ENCODE data around the gene PRRG1. TPM values are rescaled to one million over a fixed set of nuclear protein-coding genes. Genes with fewer than 3 reads are reported as not detected.
"Not testable (repeated sequence)": the region's sequence is repeated elsewhere in the genome, so short reads cannot be mapped to it uniquely, and the experiment has no call there.

The PRRG1 gene
- total RNA-seq, 1 experiment from 2014 or later: 23.4 TPM

GRCh38 chrX:37462346-37462745 is 113.2 kb downstream of the PRRG1 start:
- no peak for DNase-seq (ENCODE audit: low read depth in 1 of 2, low spot score in 2 of 2)
- Histone ChIP-seq H3K27me3 (replicated peaks) (no peaks in the 10 kb centered on the region), H3K27ac (no peak overlapping the region), H3K4me1 (replicated peaks) (no peaks in the 10 kb centered on the region), H3K36me3 (no peaks in the 10 kb centered on the region), H3K4me3 (no peak overlapping the region), H3K9me3 (replicated peaks) (no peaks in the 10 kb centered on the region)

DNA sequence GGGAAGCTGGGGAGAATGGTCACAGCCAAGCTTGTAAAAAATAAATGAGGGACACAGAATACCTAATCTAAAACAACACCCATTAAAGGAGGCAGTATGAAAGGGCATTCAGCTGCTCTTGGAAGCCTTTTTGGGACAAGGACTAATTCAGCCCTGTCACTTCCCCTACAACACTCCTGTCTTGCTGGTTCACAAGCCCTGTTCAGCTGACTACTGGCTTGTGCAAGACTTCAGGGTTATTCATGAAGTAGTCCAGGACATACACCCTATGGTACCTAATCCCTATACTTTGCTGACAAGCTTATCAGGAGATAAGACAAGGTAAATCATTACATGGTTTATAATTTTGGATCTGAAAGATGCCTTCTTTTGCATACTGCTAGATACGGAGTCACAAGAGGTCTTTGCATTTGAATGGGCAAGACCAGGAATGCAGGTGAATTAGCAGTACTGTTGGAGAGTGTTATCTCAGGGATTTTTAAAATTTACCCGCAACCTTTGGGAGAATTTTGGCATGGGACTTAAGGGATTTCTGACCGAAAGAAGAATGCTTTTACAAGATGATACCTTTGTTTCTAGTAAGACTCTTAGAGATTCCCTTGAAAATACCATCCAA is 119.1 kb downstream of the PRRG1 start:
- Histone ChIP-seq H3K4me1 (replicated peaks) (no peaks in the 10 kb centered on the region), H3K27ac (no peak overlapping the region), H3K4me3 (no peak overlapping the region), H3K36me3 (no peaks in the 10 kb centered on the region), H3K27me3 (replicated peaks) (no peaks in the 10 kb centered on the region), H3K9me3 (replicated peaks) (no peaks in the 10 kb centered on the region)
- DNase-seq (ENCODE audit: low read depth in 1 of 2, low spot score in 2 of 2): no peak

DNA sequence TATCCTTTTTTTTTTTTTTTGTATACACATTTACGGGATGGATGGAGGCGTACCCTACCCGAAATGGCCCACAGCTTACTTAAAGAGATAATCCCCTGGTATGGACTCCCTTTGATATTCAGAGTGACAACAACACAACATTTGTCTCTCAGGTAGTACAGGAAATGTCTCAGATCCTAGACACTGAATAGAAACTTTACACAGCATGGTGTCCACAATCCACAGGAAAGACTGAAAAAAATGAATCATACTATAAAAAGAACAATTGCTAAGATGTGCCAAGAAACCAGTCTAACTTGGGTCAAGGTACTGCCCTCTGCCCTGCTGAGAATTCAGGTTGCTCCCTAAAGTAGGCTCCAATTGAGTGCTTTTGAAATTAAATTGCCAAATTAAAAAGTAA is 121.5 kb downstream of the PRRG1 start:
- Histone ChIP-seq H3K27ac (no peak overlapping the region), H3K27me3 (replicated peaks) (no peaks in the 10 kb centered on the region)
- DNase-seq (ENCODE audit: low read depth in 1 of 2, low spot score in 2 of 2): no peak

DNA sequence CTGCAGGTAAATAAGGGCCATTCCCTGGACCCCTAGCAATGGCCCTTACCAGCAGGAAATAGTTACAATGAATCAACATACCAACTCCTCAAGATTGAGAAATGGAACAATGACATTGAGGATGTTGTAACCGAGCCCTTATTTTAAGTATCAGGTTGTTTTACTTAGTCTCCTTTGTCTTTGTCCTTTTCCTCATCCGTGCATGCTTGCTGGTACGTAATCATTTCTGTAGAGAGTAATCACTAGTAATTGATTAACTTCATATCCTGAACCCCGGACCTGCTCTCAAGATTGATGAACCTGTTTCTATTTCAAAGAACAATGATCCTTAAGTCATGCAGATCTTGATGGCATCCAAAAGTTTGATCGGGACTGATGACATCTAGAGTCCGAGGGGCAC is 123.7 kb downstream of the PRRG1 start:
- H3K9me3 ChIP-seq (replicated peaks): no peaks in the 10 kb centered on the region
- no peaks in the 10 kb centered on the region for H3K36me3 ChIP-seq
- no peak for DNase-seq (ENCODE audit: low read depth in 1 of 2, low spot score in 2 of 2)
- no peak overlapping the region for H3K4me3 ChIP-seq
- no peaks in the 10 kb centered on the region for H3K27me3 ChIP-seq (replicated peaks)
- H3K4me1 ChIP-seq (replicated peaks): no peaks in the 10 kb centered on the region
- no peak overlapping the region for H3K27ac ChIP-seq

More for the DNA sequence above, 121.5 kb downstream of the PRRG1 start:
- Histone ChIP-seq H3K36me3 (no peaks in the 10 kb centered on the region), H3K4me1 (replicated peaks) (no peaks in the 10 kb centered on the region), H3K4me3 (no peak overlapping the region), H3K9me3 (replicated peaks) (no peaks in the 10 kb centered on the region)

- no peak for DNase-seq (ENCODE audit: low read depth in 1 of 2, low spot score in 2 of 2)
- H3K27ac ChIP-seq: no peak overlapping the region
- H3K27me3 ChIP-seq (replicated peaks): no peaks in the 10 kb centered on the region
- no peaks in the 10 kb centered on the region for H3K9me3 ChIP-seq (replicated peaks)
- H3K36me3 ChIP-seq: no peaks in the 10 kb centered on the region
- H3K4me1 ChIP-seq (replicated peaks): no peaks in the 10 kb centered on the region
- no peak overlapping the region for H3K4me3 ChIP-seq
Observed at GRCh38 chrX:37474478-37474877, 125.3 kb downstream of the PRRG1 start.

DNA sequence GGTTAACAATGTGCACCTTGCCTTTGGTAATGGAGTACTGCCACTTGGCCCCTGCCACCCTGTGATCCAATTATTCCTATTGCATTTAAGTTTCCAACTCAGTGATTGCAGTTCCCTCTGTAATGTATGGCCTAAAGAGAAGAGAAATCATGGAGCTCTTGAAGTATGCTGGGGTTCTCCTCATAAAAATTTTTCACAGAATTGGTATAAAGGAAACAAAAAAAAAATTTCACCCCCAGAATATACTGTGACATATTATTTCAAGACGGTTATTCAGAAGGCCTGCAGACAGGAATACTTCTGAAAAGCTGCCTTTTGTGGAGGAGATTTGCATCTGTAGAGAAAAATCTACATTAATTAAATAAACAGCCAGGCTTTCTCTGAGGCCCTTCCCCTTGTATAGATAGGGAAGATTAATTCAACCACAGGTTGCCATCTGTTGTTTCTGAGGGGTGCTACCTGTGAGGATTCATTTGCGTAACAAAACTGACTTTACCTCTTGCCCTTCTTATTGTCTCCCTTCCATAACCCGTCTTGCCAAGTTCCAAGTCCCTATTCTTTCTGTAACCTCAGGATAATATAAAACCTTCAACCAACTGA is 127.5 kb downstream of the PRRG1 start:
- no peak for DNase-seq (ENCODE audit: low read depth in 1 of 2, low spot score in 2 of 2)
- H3K4me1 ChIP-seq (replicated peaks): no peaks in the 10 kb centered on the region

DNA sequence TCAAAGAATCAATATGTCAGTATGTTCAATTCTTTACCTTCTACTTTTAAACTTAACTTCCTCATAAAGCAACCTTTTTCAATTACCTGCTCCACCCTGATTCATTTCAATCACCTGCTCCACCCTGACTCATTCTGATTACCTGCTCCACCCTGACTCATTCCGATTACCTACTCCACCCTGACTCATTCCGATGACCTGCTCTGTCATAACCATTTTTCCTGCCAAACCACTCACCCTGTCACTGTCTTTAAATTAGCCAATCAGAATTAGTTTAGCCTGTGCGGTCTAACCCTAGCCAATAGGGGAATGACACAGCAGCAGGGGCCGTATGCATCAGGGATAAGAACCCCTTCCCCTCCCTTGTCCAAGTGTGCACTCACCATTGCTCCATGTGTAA is 135.2 kb downstream of the PRRG1 start:
- H3K27me3 ChIP-seq (replicated peaks); H3K36me3 ChIP-seq; H3K4me1 ChIP-seq (replicated peaks); H3K27ac ChIP-seq; H3K9me3 ChIP-seq (replicated peaks); H3K4me3 ChIP-seq; DNase-seq (ENCODE audit: low read depth in 1 of 2, low spot score in 2 of 2): not testable (repeated sequence)

More for the DNA sequence above, 127.5 kb downstream of the PRRG1 start:
- Histone ChIP-seq H3K27me3 (replicated peaks) (no peaks in the 10 kb centered on the region), H3K27ac (no peak overlapping the region), H3K4me3 (no peak overlapping the region), H3K36me3 (no peaks in the 10 kb centered on the region), H3K9me3 (replicated peaks) (no peaks in the 10 kb centered on the region)

- no peak overlapping the region for H3K4me3 ChIP-seq
- H3K27ac ChIP-seq: no peak overlapping the region
- no peaks in the 10 kb centered on the region for H3K36me3 ChIP-seq
- H3K4me1 ChIP-seq (replicated peaks): no peaks in the 10 kb centered on the region
- DNase-seq (ENCODE audit: low read depth in 1 of 2, low spot score in 2 of 2): no peak
- no peaks in the 10 kb centered on the region for H3K9me3 ChIP-seq (replicated peaks)
- no peaks in the 10 kb centered on the region for H3K27me3 ChIP-seq (replicated peaks)
Observed at GRCh38 chrX:37485429-37485828, 136.3 kb downstream of the PRRG1 start.

DNA sequence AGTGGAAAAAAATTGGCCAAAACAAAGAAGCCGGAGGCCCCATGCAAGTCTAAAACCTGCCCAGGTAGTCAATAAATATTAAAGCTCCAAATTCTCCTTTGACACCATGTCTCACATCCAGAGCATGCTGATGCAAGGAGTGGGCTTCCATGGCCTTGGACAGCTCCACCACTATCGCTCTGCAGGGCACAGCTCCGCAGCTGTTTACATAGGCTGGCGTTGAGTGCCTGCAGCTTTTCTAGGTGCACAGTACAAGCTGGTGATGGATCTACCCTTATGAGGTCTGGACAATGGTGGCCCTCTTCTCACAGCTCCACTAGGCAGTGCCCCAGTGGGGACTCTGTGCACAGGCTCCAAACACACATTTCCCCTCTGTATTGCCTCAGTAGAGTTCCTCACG is 138.1 kb downstream of the PRRG1 start:
- no peak overlapping the region for H3K27ac ChIP-seq
- no peaks in the 10 kb centered on the region for H3K4me1 ChIP-seq (replicated peaks)
- H3K9me3 ChIP-seq (replicated peaks): no peaks in the 10 kb centered on the region
- H3K36me3 ChIP-seq: no peaks in the 10 kb centered on the region
- no peak for DNase-seq (ENCODE audit: low read depth in 1 of 2, low spot score in 2 of 2)
- H3K27me3 ChIP-seq (replicated peaks): no peaks in the 10 kb centered on the region
- H3K4me3 ChIP-seq: no peak overlapping the region

- Histone ChIP-seq H3K4me3 (no peak overlapping the region), H3K36me3 (no peaks in the 10 kb centered on the region), H3K4me1 (replicated peaks) (no peaks in the 10 kb centered on the region), H3K27ac (no peak overlapping the region), H3K27me3 (replicated peaks) (no peaks in the 10 kb centered on the region), H3K9me3 (replicated peaks) (no peaks in the 10 kb centered on the region)
- no peak for DNase-seq (ENCODE audit: low read depth in 1 of 2, low spot score in 2 of 2)
Observed at GRCh38 chrX:37488323-37488722, 139.2 kb downstream of the PRRG1 start.

GRCh38 chrX:37491686-37492085 is 142.5 kb downstream of the PRRG1 start:
- Histone ChIP-seq H3K4me3 (no peak overlapping the region), H3K27ac (no peak overlapping the region), H3K9me3 (replicated peaks) (no peaks in the 10 kb centered on the region), H3K27me3 (replicated peaks) (no peaks in the 10 kb centered on the region), H3K4me1 (replicated peaks) (no peaks in the 10 kb centered on the region), H3K36me3 (no peaks in the 10 kb centered on the region)
- no peak for DNase-seq (ENCODE audit: low read depth in 1 of 2, low spot score in 2 of 2)

GRCh38 chrX:37495760-37496159 is 146.6 kb downstream of the PRRG1 start:
- H3K27me3 ChIP-seq (replicated peaks); H3K4me3 ChIP-seq; DNase-seq (ENCODE audit: low read depth in 1 of 2, low spot score in 2 of 2); H3K4me1 ChIP-seq (replicated peaks); H3K36me3 ChIP-seq; H3K27ac ChIP-seq; H3K9me3 ChIP-seq (replicated peaks): not testable (repeated sequence)

- H3K4me3 ChIP-seq; H3K36me3 ChIP-seq; DNase-seq (ENCODE audit: low read depth in 1 of 2, low spot score in 2 of 2); H3K27ac ChIP-seq; H3K27me3 ChIP-seq (replicated peaks); H3K4me1 ChIP-seq (replicated peaks); H3K9me3 ChIP-seq (replicated peaks): not testable (repeated sequence)
Observed at GRCh38 chrX:37497126-37497525, 148.0 kb downstream of the PRRG1 start.

DNA sequence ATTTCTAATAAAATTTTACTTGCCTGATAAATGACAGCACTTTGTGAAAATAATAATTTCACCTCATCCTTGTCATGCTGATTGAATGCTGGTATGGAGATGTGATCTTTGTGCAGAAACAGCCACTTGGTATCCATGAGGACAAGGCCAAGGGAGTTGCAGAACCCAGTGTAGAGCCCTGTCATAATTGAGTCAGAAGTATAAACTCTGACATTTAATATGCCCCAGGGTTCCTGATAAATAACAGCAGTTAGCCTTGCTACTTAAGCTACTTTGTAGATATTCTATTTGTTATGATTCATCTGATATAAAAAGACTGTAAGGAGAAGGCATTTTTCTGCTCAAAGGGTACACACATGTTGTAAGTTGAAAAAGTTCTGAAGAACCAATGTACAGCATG is 149.2 kb downstream of the PRRG1 start:
- H3K9me3 ChIP-seq (replicated peaks); DNase-seq (ENCODE audit: low read depth in 1 of 2, low spot score in 2 of 2); H3K4me1 ChIP-seq (replicated peaks); H3K27me3 ChIP-seq (replicated peaks); H3K4me3 ChIP-seq; H3K36me3 ChIP-seq; H3K27ac ChIP-seq: not testable (repeated sequence)

DNA sequence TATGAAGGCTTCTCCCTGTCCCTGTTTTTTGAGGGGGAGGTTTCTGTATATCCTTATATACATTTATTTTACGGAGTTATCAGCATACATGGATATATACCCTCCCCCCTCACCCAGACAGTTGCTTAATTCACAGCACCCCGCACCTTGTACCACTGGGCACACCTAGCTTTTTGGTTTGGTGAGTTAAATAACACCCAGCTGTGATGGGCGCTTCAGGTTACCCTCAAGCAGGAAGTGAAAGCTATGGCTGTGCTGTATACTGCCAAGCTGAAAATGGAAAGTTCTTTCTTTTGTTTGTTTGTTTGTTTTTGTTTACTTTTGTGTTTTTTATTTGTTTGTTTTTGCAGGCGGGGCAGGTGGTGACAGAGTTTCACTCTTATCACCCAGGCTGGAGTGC is 150.5 kb downstream of the PRRG1 start:
- H3K4me1 ChIP-seq (replicated peaks): not testable (repeated sequence)

More for the DNA sequence above, 150.5 kb downstream of the PRRG1 start:
- DNase-seq (ENCODE audit: low read depth in 1 of 2, low spot score in 2 of 2); H3K27me3 ChIP-seq (replicated peaks); H3K36me3 ChIP-seq; H3K4me3 ChIP-seq; H3K27ac ChIP-seq; H3K9me3 ChIP-seq (replicated peaks): not testable (repeated sequence)

Data from SJSA1 (cell line).